B cell (primary cell): ENCODE data around the gene CAPN5. TPM values are rescaled to one million over a fixed set of nuclear protein-coding genes. Genes with fewer than 3 reads are reported as not detected.

Experiments
- ATAC-seq: fragments of 200-7000 bp; cut with Tn5 transposase; one replicate; pipeline ENCODE4 v1.10.0; 2021; ENCODE audit warnings: low read depth, mild to moderate bottlenecking, moderate number of reproducible peaks, moderate library complexity
- CTCF ChIA-PET: fragments of 350-600 bp; sonication (Branson Sonifier 250); formaldehyde crosslinking; loops from one replicate; lab custom pipeline; 2021; ENCODE audit warnings: antibody characterized with exemption, inconsistent platforms; lab: Charles Lee
- POLR2A ChIA-PET: fragments of 350-600 bp; sonication (Branson Sonifier 250); formaldehyde crosslinking; loops from one replicate; lab custom pipeline; 2021; ENCODE audit warnings: antibody characterized with exemption; lab: Charles Lee
- DNase-seq: peaks from one replicate; pipeline ENCODE4 v3.0.0; 2013
- H2AFZ ChIP-seq: 2 replicates; pipeline ENCODE4 v1.6.1; 2012; ENCODE audit warnings: mild to moderate bottlenecking, low read depth, low read length; ENCODE audit not compliant: insufficient read depth, poor library complexity, severe bottlenecking
- H3K27ac ChIP-seq, 2 donors: 1 replicate in 1 of 2; 2 replicates in 1 of 2; pipeline ENCODE4 v1.5.1; 2012 to 2013; ENCODE audit warnings: low read length in 2 of 2, mild to moderate bottlenecking in 2 of 2, moderate library complexity in 1 of 2
- H3K27me3 ChIP-seq, 4 experiments: fragments of 200-600 bp in 1 of 4; sonication (generic) in 1 of 4; replicated peaks in 1 of 4; 1 replicate in 2 of 4; 2 replicates in 2 of 4; pipeline versions ENCODE4 v1.6.1 to v1.7.0; 2013 to 2016; ENCODE audit warnings: low read length in 3 of 4, mild to moderate bottlenecking in 2 of 4, mixed read lengths in 1 of 4, moderate library complexity in 1 of 4; ENCODE audit not compliant: insufficient read depth in 4 of 4, control insufficient read depth in 3 of 4; ENCODE audit errors: control extremely low read depth in 1 of 4
- H3K36me3 ChIP-seq, 2 experiments: replicated peaks in 1 of 2; 1 replicate in 1 of 2; 2 replicates in 1 of 2; pipeline versions ENCODE4 v1.6.1 to v1.7.1; 2013; ENCODE audit warnings: low read length in 1 of 2; ENCODE audit not compliant: insufficient read depth in 2 of 2, control insufficient read depth in 1 of 2; ENCODE audit errors: control extremely low read depth in 1 of 2, extremely low read depth in 1 of 2
- H3K4me1 ChIP-seq, 2 donors: fragments of 200-600 bp in 1 of 2; sonication (generic) in 1 of 2; 1 replicate in 1 of 2; 2 replicates in 1 of 2; pipeline versions ENCODE4 v1.5.1 to v1.6.1; 2013 to 2017; ENCODE audit warnings: low read length in 2 of 2; ENCODE audit not compliant: control insufficient read depth in 2 of 2, insufficient read depth in 2 of 2
- H3K4me2 ChIP-seq: replicated peaks from 2 replicates; pipeline ENCODE3; 2012; ENCODE audit warnings: mild to moderate bottlenecking, low read depth, low read length; ENCODE audit not compliant: poor library complexity, severe bottlenecking
- H3K4me3 ChIP-seq, 5 experiments: fragments of 200-600 bp in 1 of 5; sonication (generic) in 1 of 5; 1 replicate in 3 of 5; 2 replicates in 2 of 5; pipeline versions ENCODE4 v1.5.1 to v1.7.0; 2011 to 2016; ENCODE audit warnings: low read length in 4 of 5, mild to moderate bottlenecking in 4 of 5, low read depth in 2 of 5, control low read depth in 1 of 5, moderate library complexity in 1 of 5; ENCODE audit not compliant: insufficient read depth in 1 of 5; ENCODE audit errors: control extremely low read depth in 1 of 5, extremely low read depth in 1 of 5
- H3K79me2 ChIP-seq: fragments of 200-600 bp; sonication (generic); one replicate; pipeline ENCODE4 v1.6.0; 2016; ENCODE audit warnings: low read length; ENCODE audit not compliant: control insufficient read depth, insufficient read depth
- H3K9ac ChIP-seq: fragments of 200-600 bp; sonication (generic); 2 replicates; pipeline ENCODE4 v1.6.1; 2017; ENCODE audit warnings: mild to moderate bottlenecking, low read length, moderate library complexity
- H3K9me3 ChIP-seq, 3 donors: one replicate each; pipeline versions ENCODE4 v1.6.1 to v1.7.1; 2013; ENCODE audit warnings: low read length in 2 of 3; ENCODE audit not compliant: control insufficient read depth in 2 of 3, insufficient read depth in 1 of 3; ENCODE audit errors: control extremely low read depth in 1 of 3
- H4K20me1 ChIP-seq: 2 replicates; pipeline ENCODE4 v1.6.0; 2012; ENCODE audit warnings: mild to moderate bottlenecking, low read length; ENCODE audit not compliant: insufficient read depth, control insufficient read depth, poor library complexity, severe bottlenecking
- H3K27ac Mint-ChIP-seq: one replicate; pipeline ENCODE4 v1.8.0; 2021; ENCODE audit warnings: mixed read lengths
- H3K27me3 Mint-ChIP-seq: one replicate; pipeline ENCODE4 v1.8.0; 2021; ENCODE audit warnings: mixed read lengths
- H3K4me1 Mint-ChIP-seq: one replicate; pipeline ENCODE4 v1.8.0; 2021; ENCODE audit warnings: mixed read lengths
- H3K4me3 Mint-ChIP-seq: one replicate; pipeline ENCODE4 v1.8.0; 2021; ENCODE audit warnings: mixed read lengths
- H3K9me3 Mint-ChIP-seq: one replicate; pipeline ENCODE4 v1.8.0; 2022; ENCODE audit warnings: mixed read lengths; ENCODE audit not compliant: insufficient read depth
- EZH2 ChIP-seq: IDR thresholded peaks from 2 replicates; pipeline ENCODE4 v1.6.1; 2012; ENCODE audit warnings: borderline replicate concordance, low read depth, mild to moderate bottlenecking, moderate library complexity, low read length; ENCODE audit not compliant: insufficient read depth, poor library complexity, severe bottlenecking
- WGBS: methylation state at CpG from one replicate; pipeline ENCODE4 v1.1.5; 2013; ENCODE audit warnings: missing lambda C conversion rate; ENCODE audit not compliant: insufficient coverage; 5-methylcytosine and 5-hydroxymethylcytosine counted together
- intact Hi-C: fragments of 100-400 bp; cut with micrococcal nuclease; formaldehyde crosslinking; loops from one replicate; pipeline ENCODE4 v1.10.0; 2022
- polyA plus RNA-seq: library from polyadenylated mRNA; depleted of rRNA; stranded (reverse); fragments of >200 nt; gene quantifications from 2 replicates; pipeline ENCODE4 v1.2.3, GENCODE V29; 2012
- total RNA-seq, 2 donors: library from RNA; stranded (reverse); fragments of 120-200 nt in 1 of 2; gene quantifications; 1 replicate in 1 of 2; 2 replicates in 1 of 2; pipeline versions ENCODE4 v1.2.3 to v1.2.4, GENCODE V29; 2013 to 2022
- TF ChIP-seq, protein P1 (sequence below): fragments of 200-600 bp; IDR thresholded peaks from one replicate; pipeline ENCODE4 v1.8.0; 2022; ENCODE audit warnings: antibody characterized with exemption, mild to moderate bottlenecking

The CAPN5 gene
- total and polyA plus RNA-seq, 2 donors (not counting 1 experiment from before 2014, with no cell fraction given): 0.74 to 0.78 TPM

DNA sequence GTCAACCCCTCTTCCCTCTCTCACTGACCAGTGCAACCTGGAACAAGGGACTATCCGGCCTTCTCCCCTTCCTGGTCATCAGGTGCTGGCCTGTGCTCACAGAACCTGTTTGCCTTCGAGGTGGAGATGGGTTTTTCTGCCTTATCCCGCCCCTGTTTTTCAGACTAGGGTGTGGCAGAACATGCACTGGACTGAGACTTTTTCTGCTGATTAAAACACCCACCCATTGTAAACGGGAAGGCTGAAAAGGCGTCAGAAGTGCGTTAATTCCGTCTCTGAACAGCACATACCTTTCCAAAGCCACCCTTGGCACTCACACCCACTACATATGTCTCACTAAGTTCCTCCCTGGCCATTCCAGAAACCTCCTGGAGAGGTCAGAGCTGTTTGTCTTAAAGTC lies 36.9 kb upstream of the CAPN5 start:
- no peaks in the 10 kb centered on the region for H3K9me3 ChIP-seq
- H3K27me3 Mint-ChIP-seq: peaks cover 23% of the 10 kb centered on the region
- peaks cover 3% of the 10 kb centered on the region for H3K4me1 Mint-ChIP-seq
- ChIA-PET CTCF (interaction anchor here (1.1 kb wide), 1 partner anchor 11 kb away, joined by 3 read pairs; no protein-coding TSS in a partner anchor), POLR2A (no interaction called here)
- DNase-seq: no peak
- no peak overlapping the region for H3K27ac ChIP-seq
- H3K79me2 ChIP-seq: no peaks in the 10 kb centered on the region
- H3K27me3 ChIP-seq: peaks cover 0 to 13% (median 6%) of the 10 kb centered on the region in 4 experiments
- no peak overlapping the region for H3K4me3 ChIP-seq
- H3K4me2 ChIP-seq: no peak overlapping the region
- intact Hi-C loops: no loop called here
- no peak overlapping the region for H3K27ac Mint-ChIP-seq
- no peaks in the 10 kb centered on the region for H4K20me1 ChIP-seq
- no peak overlapping the region for H3K4me3 Mint-ChIP-seq
- H3K9ac ChIP-seq: no peak overlapping the region
- H3K4me1 ChIP-seq: no peaks in the 10 kb centered on the region
- no peak for ATAC-seq
- no peak overlapping the region for H2AFZ ChIP-seq
- no peaks in the 10 kb centered on the region for H3K36me3 ChIP-seq
- 79% methylated on average over 4 of the region's 7 CpGs for WGBS
- no peaks in the 10 kb centered on the region for H3K9me3 Mint-ChIP-seq
- no peak for TF ChIP-seq EZH2
- TF ChIP-seq, protein P1, sequence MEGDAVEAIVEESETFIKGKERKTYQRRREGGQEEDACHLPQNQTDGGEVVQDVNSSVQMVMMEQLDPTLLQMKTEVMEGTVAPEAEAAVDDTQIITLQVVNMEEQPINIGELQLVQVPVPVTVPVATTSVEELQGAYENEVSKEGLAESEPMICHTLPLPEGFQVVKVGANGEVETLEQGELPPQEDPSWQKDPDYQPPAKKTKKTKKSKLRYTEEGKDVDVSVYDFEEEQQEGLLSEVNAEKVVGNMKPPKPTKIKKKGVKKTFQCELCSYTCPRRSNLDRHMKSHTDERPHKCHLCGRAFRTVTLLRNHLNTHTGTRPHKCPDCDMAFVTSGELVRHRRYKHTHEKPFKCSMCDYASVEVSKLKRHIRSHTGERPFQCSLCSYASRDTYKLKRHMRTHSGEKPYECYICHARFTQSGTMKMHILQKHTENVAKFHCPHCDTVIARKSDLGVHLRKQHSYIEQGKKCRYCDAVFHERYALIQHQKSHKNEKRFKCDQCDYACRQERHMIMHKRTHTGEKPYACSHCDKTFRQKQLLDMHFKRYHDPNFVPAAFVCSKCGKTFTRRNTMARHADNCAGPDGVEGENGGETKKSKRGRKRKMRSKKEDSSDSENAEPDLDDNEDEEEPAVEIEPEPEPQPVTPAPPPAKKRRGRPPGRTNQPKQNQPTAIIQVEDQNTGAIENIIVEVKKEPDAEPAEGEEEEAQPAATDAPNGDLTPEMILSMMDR: no peak

DNA sequence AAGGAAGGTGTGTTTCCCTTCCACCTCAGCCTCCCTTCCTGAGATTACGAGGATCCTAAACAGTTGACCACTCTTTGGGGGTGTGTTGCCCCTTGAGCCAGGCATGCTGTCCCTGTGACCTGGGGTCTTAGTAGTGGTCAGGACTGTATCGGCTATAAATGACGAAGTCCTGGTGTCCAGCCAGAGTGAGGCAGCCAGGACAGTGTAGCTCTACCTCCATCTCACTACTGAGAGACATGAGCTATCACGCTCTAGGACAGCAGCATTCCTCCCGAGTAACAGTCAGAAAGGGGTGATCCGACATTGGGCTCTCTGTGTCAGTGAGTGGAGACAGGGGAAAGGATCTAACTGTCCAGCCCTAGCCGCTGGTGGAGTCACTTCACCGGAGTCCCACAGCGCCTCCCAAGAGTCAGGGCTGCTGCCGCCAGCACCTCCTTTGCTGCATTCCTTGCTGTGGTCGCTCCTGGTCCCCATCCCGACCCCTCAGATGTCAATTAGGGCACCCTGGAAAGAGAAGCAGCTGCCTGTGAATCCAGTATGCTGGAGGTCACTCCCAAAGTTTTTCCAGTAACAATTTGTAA lies 35.8 kb upstream of the CAPN5 start:
- CTCF ChIA-PET: interaction anchor here (1.1 kb wide), 1 partner anchor 10 kb away, joined by 3 read pairs; no protein-coding TSS in a partner anchor
- H3K4me2 ChIP-seq: no peak overlapping the region
- no peak overlapping the region for H3K4me3 Mint-ChIP-seq
- no peak overlapping the region for H2AFZ ChIP-seq
- no peaks in the 10 kb centered on the region for H3K9me3 Mint-ChIP-seq
- no peak overlapping the region for H3K4me3 ChIP-seq
- H3K27me3 ChIP-seq: peaks cover 0 to 13% (median 6%) of the 10 kb centered on the region in 4 experiments
- no peak overlapping the region for H3K27ac ChIP-seq
- H3K36me3 ChIP-seq: no peaks in the 10 kb centered on the region
- H3K4me1 ChIP-seq: no peaks in the 10 kb centered on the region
- POLR2A ChIA-PET: no interaction called here
- H3K4me1 Mint-ChIP-seq: no peaks in the 10 kb centered on the region
- TF ChIP-seq, protein P1: no peak
- no peak for TF ChIP-seq EZH2
- H4K20me1 ChIP-seq: no peaks in the 10 kb centered on the region
- no peaks in the 10 kb centered on the region for H3K79me2 ChIP-seq
- no peak overlapping the region for H3K27ac Mint-ChIP-seq
- no peak overlapping the region for H3K9ac ChIP-seq
- H3K27me3 Mint-ChIP-seq: peaks cover 28% of the 10 kb centered on the region
- 86% methylated on average over 10 of the region's 12 CpGs for WGBS
- ATAC-seq (no peak), DNase-seq (no peak)
- H3K9me3 ChIP-seq: no peaks in the 10 kb centered on the region
- intact Hi-C loops: no loop called here
